GM12892 (cell line): ENCODE data around the gene UBB.
"Not testable (repeated sequence)": the region's sequence is repeated elsewhere in the genome, so short reads cannot be mapped to it uniquely, and the experiment has no call there.

Experiments
- DNase-seq: peaks from one replicate; pipeline ENCODE4 v3.0.0; 2011; ENCODE audit not compliant: insufficient read length
- FAIRE-seq: peaks from 2 replicates; lab custom pipeline; 2011; peaks lifted over from hg19 to GRCh38; lab: Jason Lieb, UNC
- POLR2A ChIP-seq: IDR thresholded peaks from 2 replicates; pipeline ENCODE4 v1.6.1; 2011; ENCODE audit warnings: low read depth, low read length, control low read depth
- POLR2AphosphoS5 ChIP-seq: IDR thresholded peaks from 2 replicates; pipeline ENCODE4 v1.6.1; 2011; ENCODE audit warnings: low read depth, low read length, control low read depth
- TAF1 ChIP-seq: IDR thresholded peaks from 2 replicates; pipeline ENCODE4 v1.6.1; 2011; ENCODE audit warnings: low read depth, mild to moderate bottlenecking, control low read depth, low read length, borderline replicate concordance

The UBB gene

DNA sequence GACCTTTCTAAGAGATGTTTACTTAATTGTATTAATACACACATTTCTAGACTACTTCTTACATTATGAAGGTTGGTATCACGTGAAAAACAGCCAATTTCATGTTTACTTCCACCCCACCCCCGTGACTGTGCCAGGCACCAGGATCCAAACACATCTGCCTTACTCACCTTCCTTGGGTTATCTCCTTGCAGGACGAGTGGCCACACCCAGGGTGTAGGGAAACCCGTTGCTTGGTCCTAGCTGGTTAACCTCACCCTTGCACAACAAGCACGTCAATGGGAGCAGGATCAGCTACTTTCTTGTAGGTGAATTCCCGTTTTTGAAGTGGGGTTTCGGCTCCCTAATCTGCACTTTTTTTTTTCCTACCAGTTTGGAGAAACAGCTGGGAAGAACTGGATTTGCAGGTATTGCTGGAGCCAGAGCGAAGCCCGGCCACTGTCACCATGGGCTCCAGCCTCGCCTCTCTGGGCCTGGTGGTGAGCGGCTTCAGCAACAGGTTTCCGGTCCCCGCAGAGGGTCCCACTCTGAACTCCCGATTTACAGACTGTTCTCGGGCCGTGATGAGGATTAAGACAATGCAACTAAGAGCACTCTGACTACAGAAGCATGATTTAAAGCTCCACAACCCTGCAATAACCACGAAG lies 2.1 kb upstream of the UBB start:
- FAIRE-seq = no peak

GRCh38 chr17:16379654-16380053 lies 1.2 kb upstream of the UBB start:
- FAIRE-seq = no peak
- TF ChIP-seq POLR2AphosphoS5 = no peak
- no peak for TF ChIP-seq POLR2A
- TF ChIP-seq TAF1 = no peak
- no peak for DNase-seq

More for the DNA sequence above, 2.1 kb upstream of the UBB start:
- TF ChIP-seq TAF1 = no peak
- TF ChIP-seq POLR2AphosphoS5 = no peak
- no peak for TF ChIP-seq POLR2A
- DNase-seq = no peak

- no peak for FAIRE-seq
- TF ChIP-seq POLR2AphosphoS5 (no peak), POLR2A (no peak), TAF1 (no peak)
- DNase-seq = no peak
Observed at GRCh38 chr17:16381496-16381820, 567 bp downstream of the UBB start.

DNA sequence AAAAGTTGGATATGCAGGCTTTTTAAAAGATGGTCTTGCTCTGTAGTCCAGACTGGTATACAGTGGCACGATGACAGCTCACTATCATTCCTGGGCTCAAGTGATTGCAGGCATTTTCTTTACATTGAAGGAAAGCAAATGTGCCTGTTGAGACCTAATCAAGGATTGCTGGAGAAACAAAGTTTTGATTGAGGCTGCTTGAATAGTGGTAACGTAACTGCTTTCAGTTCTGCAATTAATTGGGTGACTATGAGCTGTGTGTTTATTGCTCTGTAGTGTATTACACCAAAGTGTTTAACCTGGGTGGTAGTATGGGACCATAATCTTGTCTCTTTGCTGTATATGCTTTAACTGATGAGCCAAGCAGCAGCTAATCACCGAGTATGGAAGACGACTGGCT lies 2.3 kb downstream of the UBB start:
- FAIRE-seq (no peak), DNase-seq (no peak)
- TF ChIP-seq TAF1 = no peak
- TF ChIP-seq POLR2AphosphoS5 = peak; percentile 33; the same call in 1 of the 2 replicates
- TF ChIP-seq POLR2A = peak; percentile 61

- 0 out of 2 replicates have a peak, but pooled peaks have one; percentile 4 for TF ChIP-seq POLR2AphosphoS5
- TF ChIP-seq TAF1 = no peak
- FAIRE-seq (no peak), DNase-seq (no peak)
Observed at GRCh38 chr17:16383772-16384287, 2.9 kb downstream of the UBB start.

DNA sequence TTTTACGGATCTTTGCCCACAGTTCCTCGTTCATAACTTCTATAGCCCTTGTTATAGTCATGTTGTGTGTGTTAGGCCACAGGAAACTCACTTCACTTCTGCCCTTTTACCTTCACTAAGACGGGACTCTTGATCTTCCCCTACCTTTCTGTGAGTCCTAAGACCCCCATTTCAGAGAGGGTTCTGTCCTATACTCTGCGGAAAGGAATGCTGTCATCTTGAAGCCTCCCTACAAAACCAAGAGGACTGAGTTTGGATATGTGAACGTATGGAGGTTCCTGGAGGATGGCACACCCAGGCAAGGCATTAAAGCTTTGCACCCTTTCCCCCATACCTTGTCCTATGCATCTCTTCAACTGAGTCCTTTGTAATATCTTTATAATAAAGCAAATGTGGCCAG lies 3.7 kb downstream of the UBB start:
- TF ChIP-seq POLR2A = no peak
- TF ChIP-seq POLR2AphosphoS5 = no peak
- no peak for TF ChIP-seq TAF1
- FAIRE-seq = no peak
- DNase-seq = no peak

DNA sequence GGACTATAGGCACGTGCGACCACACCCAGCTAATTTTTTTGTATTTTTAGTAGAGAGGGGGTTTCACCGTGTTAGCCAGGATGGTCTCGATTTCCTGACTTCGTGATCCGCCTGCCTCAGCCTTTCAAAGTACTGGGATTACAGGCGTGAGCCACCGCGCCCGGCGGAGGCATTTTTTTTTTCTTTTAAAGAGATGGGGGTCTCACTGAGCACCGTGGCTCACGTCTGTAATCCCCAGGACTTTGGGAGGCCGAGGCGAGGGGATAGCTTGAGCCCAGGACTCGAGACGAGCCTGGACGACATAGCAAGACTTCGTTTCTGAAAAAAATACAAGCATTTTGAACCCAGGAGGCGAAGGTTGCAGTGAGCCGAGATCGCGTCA lies 5.2 kb downstream of the UBB start:
- not testable (repeated sequence) for FAIRE-seq, DNase-seq

DNA sequence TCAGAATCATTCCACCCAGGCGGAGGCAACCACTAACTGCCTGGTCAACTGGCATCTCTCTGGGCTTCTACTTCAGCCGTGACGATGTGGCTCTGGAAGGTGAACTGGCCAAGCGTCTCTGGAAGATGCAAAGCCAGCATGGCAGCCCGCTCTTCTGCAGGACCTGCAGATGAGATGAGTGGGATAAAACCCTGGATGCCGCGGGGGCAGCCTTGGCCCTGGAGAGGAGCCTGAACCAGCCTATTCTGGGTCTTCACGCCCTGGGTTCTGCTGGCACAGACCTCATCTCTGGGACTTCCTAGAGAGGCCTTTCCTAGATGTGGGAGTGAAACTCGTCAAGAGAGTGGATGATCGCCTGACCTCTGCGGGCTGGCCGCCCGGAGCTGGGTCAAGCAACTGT lies 10.6 kb downstream of the UBB start:
- FAIRE-seq (no peak), DNase-seq (no peak)
- TF ChIP-seq POLR2AphosphoS5 = no peak
- TF ChIP-seq TAF1 = no peak
- TF ChIP-seq POLR2A = no peak

DNA sequence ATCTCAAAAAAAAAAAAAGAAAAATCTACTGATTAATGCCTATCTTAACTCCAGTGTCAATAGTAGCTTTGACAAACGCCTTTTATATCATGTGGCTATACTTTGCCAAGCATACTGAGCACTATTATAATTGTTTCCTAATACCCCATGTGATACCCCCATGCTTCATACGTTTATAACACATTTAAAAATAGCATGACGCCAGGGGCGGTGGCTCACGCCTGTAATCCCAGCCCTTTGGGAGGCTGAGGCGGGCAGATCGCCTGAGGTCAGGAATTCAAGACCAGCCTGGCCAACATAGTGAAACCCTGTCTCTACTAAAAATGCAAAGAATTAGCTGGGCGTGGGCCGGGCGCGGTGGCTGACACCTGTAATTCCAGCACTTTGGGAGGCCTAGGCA lies 11.6 kb downstream of the UBB start:
- DNase-seq, FAIRE-seq: not testable (repeated sequence)

- DNase-seq, FAIRE-seq: not testable (repeated sequence)
Observed at GRCh38 chr17:16395887-16396286, 15.0 kb downstream of the UBB start.

DNA sequence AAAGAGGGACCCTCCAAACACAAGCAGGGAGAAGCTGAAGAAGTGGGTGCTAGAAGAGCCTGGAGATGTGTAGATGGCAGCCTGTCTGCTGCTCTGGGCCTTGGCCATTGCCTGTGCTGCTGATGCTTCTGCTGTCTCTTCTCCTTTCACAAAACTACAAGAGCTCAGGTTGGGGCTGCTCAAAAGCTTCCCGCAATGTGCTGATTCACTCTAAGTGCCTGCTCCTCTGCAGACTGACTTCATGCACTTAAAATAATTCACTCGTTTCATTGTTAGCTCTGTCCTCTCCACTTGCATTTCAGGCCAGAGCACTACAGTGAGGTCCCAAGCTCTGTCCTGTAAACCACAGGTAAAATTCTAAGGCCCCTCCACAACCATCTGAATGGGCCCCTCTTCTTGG lies 15.8 kb downstream of the UBB start:
- not testable (repeated sequence) for DNase-seq, FAIRE-seq

- DNase-seq (peak; percentile 39), FAIRE-seq (peak; percentile 88)
- no peak for TF ChIP-seq POLR2A
- TF ChIP-seq TAF1 = no peak
- no peak for TF ChIP-seq POLR2AphosphoS5
Observed at GRCh38 chr17:16398270-16399267, 17.7 kb downstream of the UBB start.

DNA sequence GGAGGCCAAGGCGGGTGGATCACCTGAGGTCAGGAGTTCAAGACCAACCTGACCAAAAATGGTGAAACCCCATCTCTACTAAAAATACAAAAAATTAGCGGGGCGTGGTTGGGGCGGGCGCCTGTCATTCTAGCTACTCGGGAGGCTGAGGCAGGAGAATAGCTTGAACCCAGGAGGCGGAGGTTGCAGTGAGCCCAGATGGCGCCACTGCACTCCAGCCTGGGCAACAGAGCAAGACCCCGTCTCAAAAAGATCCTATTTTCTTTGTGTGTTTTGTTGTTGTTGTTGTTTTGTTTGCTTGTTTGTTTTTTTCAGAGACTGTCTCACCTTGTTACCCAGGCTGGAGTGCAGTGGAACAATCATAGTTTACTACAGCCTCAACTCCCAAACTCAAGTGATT lies 23.0 kb downstream of the UBB start:
- not testable (repeated sequence) for FAIRE-seq, DNase-seq
